DMS79 treated with DMSO at 0.1 percent for 48 hours (cell line): ENCODE measurements around the gene CDH4.

Source experiments
- DNase-seq: peaks from one replicate; lab custom pipeline; 2025; lab: John Stamatoyannopoulos, UW

Gene CDH4

DNA sequence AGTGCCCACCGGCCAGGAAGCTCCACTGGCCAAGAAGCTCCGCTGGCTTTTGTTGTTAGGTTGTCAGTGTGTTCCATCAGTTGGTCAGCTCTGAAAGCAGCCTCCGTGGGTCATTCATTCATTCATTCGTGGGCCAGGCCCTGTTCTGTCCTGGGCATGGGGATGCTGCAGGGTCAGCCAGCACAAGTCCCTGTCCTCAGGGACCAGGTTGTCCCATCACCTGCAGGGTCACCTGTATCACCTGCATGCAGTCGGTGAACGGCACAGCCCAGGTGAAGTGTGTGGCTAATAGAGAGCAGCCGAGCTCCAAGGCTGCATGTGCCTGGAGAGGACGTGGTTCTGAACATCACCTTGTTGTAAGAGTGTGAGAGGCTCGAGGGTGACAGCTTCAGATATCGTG is 403.5 kb downstream of the CDH4 start:
- DNase-seq: no peak

DNA sequence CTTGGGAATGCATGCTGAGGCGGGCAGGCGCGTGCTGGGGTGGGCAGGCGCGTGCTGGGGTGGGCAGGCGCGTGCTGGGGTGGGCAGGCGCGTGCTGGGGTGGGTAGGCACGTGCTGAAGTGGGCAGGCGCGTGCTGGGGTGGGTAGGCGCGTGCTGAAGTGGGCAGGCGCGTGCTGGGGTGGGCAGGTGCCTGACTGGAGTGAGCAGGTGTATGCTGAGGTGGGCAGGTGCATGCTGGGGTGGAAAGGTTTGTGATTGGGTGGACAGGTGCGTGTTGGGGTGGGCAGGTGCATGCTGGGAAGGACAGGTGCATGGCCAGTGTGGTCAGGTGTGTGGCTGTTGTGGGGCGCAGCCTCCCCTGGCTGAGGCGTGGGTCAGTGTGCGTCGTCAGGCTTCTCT is 404.1 kb downstream of the CDH4 start:
- DNase-seq: no peak

DNA sequence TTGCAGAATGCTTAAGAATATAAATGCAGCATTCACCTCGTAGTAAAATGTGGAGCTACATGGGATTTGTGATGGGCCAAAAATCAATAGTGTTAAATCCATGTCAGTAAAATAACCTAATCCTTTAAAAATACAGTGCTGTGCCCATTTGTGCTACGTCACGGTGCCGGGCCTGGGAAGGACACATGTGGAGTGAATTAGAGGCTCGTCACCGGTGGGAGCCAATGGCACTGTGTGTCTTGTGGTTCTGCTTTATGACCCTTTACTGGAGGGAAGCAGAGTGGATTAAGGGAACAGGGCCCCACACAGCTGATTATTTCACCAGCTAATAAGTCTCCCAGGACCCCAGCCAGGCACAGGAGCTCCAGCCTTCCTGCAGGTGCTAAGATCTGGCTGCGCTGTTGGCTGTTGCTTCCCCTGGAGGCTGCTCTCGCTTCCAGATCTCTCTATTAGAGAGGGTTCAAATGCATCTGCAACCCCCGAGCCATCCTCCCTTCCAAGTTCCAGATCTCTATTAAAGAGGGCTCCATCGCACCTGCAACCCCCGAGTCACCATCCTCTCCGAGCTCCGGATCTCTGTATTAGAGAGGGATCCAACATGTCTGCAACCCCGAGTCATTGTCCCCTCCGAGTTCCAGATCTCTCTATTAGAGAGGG is 405.8 kb downstream of the CDH4 start:
- DNase-seq: no peak

GRCh38 chr20:61658563-61658962 is 406.5 kb downstream of the CDH4 start:
- DNase-seq: no peak

DNA sequence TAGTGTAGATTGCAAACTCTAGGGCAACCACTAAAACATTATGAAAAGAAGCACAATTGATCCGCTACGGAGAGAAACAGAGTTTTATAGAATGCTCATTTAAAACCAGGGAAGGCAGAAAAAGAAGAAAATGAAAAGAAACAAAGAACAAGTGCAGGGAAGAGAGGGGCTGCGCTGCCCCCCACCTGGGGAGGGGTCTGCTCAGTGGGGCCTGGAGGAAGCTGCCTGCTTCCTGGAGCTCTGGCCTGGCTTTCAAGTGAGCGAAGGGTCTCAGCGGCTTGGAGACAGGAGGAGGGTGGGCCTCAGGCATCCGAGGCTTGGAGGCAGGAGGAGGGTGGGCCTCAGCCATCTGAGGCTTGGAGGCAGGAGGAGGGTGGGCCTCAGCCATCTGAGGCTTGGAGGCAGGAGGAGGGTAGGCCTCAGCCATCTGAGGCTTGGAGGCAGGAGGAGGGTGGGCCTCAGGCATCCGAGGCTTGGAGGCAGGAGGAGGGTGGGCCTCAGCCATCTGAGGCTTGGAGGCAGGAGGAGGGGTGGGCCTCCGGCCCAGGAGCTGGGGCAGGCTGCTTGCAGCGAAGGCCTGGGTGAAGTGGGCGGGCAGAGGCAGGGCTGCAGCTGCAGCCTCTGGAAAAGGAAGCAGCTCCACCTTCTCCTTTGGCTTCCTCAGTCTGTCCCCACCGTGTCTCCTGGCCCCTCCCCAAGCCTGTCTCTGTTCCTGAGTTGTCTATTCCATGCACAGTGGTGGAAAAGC is 407.4 kb downstream of the CDH4 start:
- DNase-seq: no peak

DNA sequence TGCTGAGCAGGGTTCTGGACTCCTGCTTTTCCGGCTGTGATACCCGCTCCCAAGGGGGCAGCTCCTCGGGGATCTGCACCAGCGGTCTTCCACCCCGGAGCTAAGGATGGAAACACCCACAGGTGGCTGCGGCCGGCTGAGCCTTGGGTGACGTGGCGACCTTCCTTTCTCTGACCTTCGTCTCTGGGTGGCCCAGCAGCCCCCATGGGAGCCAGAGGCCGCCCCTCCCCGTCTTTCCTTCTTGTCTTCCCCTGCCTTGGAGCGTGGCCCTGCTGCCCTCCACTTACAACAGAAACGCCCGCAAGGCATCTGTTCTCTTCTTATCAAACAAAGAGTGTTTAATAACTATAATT is 407.9 kb downstream of the CDH4 start:
- no peak for DNase-seq

- DNase-seq: no peak
These were observed 408.5 kb downstream of the CDH4 start for GRCh38 chr20:61660559-61660958.

GRCh38 chr20:61661025-61661424 is 409.0 kb downstream of the CDH4 start:
- DNase-seq: no peak

- DNase-seq: no peak
These were observed 409.5 kb downstream of the CDH4 start for GRCh38 chr20:61661583-61661982.

DNA sequence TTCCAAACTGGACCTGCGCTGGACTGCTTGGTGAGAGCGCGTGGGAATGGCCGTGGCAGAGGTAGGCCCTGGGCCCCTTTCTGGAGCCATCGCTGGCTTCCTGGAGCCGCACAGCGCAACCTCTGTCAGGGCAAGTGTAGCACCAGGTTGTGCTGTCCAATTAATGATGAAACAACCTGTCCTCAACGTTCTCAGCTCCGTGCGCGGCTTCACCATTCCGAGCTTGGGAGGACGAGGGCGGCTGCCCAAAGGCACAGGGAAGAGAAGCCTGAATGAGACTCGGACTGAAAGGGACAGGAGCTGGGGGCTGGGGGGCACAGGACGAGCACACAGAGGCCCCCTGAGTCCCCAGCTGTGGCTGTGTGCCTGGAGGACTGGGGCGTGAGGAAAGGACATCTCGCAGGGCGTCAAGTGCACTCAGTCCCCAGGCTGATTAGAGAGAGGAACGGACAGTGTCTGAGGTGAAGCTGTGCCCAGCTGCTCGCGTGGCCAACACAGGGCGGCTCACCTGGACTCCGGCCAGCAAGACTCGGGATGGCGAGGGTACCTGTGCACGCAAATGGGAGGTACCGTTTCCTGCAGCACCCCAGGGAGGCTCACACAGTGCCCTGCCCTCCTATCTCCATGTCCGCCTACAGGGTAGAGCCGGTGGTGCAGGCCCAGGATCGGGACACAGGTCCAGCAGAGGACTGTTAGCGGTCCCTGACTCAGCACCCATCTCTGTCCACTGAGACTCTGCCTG is 410.3 kb downstream of the CDH4 start:
- no peak for DNase-seq

- DNase-seq: no peak
These were observed 410.9 kb downstream of the CDH4 start for GRCh38 chr20:61662968-61663331.

GRCh38 chr20:61663521-61664425 is 411.7 kb downstream of the CDH4 start:
- no peak for DNase-seq

DNA sequence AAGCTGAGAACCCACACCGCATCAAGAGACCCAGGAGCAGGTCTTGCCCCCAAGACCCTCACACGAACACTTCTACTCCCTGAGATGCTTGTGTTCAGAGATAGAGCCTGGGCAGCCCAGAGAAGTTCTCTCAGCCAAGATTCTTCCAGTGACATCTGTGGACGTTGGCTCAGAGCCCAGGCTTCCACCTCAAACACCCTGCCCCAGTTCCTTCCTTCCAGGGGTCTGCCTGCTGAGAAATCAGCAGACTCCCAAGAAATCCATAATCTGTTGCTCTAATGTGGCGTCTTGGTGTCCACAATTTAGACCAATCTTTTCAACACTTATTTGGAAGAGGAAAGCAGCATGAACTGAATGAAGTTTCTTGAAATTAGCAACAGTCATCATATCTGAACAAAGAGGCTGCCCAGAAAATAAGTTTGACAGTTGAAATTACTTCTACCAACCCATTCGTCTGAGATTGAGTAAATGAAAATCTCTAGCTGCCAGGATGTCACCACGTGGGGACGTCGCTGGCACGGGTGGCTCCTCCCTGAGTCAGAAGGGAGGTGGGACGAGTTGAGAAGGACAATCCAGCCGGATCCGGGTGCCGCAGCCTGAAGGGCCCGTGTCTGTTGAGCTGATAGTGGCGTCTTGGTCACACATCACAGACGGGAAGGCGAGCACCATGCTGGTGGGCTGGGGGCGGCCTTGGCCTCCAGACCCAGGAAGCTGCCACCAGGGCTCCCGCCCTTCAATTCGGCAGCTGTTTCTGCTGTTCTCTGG is 412.7 kb downstream of the CDH4 start:
- DNase-seq: no peak

- no peak for DNase-seq
These were observed 413.7 kb downstream of the CDH4 start for GRCh38 chr20:61665528-61666470.

- DNase-seq: no peak
These were observed 414.4 kb downstream of the CDH4 start for GRCh38 chr20:61666471-61666832.

DNA sequence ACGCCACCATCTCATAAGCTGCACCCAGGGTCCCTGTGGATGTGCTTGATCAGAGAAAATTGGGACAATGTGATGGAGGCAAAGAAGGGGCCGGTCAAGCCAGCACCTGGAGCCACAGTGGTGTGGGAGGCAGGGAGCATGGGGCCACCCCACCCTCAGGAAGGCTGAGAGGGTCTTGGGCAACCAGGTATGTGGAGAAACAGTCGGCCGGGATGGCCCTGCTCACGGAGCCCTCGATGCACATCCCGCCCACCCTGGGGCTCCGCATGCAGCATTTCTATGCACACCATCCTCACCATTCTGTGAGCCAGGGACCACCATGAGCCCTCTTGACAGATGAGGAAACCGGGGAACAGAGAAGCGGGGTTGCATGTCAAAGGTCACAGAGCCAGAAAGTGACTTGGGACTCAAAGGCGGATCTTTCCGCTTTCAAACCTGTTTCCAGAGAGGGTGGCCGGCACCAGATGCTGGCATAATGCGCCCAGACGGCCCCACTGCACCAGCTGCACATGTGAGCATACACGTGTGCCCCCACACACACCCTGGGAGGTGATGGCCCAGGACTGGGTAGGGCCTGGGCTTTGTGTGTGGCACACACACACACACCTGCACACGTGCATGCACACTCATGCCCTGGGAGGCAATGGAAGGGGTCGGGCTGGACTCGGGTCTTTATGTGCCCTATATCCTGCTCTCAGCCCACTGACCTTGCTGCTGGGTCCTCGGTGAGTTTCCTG is 415.2 kb downstream of the CDH4 start:
- no peak for DNase-seq

DNA sequence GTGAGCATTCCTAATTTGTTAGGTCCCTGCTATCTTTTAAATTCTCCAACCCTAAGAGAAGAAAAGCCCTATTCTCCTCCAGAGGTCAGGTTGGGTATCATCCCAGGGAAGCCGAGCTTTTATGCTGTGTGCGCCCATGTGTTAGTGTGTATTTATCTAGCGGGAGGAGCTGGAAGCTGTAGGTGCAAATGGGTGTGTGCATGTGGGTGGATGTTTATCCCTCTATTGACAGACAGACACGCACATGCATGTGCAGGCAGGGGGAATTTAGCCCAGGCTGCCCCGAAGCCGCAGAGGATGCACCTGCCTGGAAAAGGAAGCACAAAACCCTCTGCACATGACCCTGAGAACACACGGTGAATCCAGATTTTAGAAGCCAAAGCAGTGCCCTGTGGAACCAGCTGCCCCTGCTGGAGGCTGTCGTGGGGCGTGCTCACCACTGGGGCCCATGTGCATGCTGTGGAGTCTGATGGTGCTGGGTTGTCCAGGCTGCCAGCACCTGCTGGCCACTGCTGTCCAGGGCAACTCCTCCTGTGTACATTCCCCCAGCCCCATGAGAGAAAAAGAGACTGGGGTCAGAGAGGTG is 416.1 kb downstream of the CDH4 start:
- no peak for DNase-seq

GRCh38 chr20:61668771-61669503 is 416.9 kb downstream of the CDH4 start:
- DNase-seq: no peak

- DNase-seq: no peak
These were observed 418.2 kb downstream of the CDH4 start for GRCh38 chr20:61670274-61670673.
